Mesenchymal stem cell (in vitro differentiated cells and primary cell): ENCODE results near the gene CENPS.

Experiments
- DNase-seq: peaks from one replicate; pipeline ENCODE4 v3.0.0-alpha.2; 2013
- H2AFZ ChIP-seq: one replicate; pipeline ENCODE4 v1.6.1; 2013; ENCODE audit warnings: low read depth, mild to moderate bottlenecking, control low read depth, inconsistent platforms, low read length, moderate library complexity
- H2AK5ac ChIP-seq: 2 replicates; pipeline ENCODE4 v1.6.1; 2013; ENCODE audit warnings: low read length, moderate library complexity, mild to moderate bottlenecking, inconsistent platforms; ENCODE audit not compliant: severe bottlenecking
- H2BK120ac ChIP-seq: one replicate; pipeline ENCODE4 v1.6.1; 2013; ENCODE audit warnings: low read depth, mild to moderate bottlenecking, inconsistent platforms, low read length, moderate library complexity
- H2BK12ac ChIP-seq, 2 experiments: one replicate each; pipeline ENCODE4 v1.6.1; 2013; ENCODE audit warnings: inconsistent platforms in 2 of 2, low read length in 2 of 2, mild to moderate bottlenecking in 2 of 2, moderate library complexity in 2 of 2, control low read depth in 1 of 2
- H2BK15ac ChIP-seq: one replicate; pipeline ENCODE4 v1.6.1; 2013; ENCODE audit warnings: mild to moderate bottlenecking, low read depth, inconsistent platforms; ENCODE audit not compliant: poor library complexity, severe bottlenecking
- H2BK5ac ChIP-seq: 2 replicates; pipeline ENCODE4 v1.6.1; 2013; ENCODE audit warnings: low read depth, mild to moderate bottlenecking, low read length, control low read depth, inconsistent platforms; ENCODE audit not compliant: poor library complexity, severe bottlenecking
- H3K14ac ChIP-seq, 2 experiments: one replicate each; pipeline ENCODE4 v1.6.1; 2013; ENCODE audit warnings: inconsistent platforms in 2 of 2, low read length in 2 of 2, control low read depth in 1 of 2, mild to moderate bottlenecking in 1 of 2, moderate library complexity in 1 of 2
- H3K18ac ChIP-seq, 2 experiments: one replicate each; pipeline ENCODE4 v1.6.1; 2013; ENCODE audit warnings: inconsistent platforms in 2 of 2, low read length in 2 of 2, control low read depth in 1 of 2, low read depth in 1 of 2, mild to moderate bottlenecking in 1 of 2
- H3K23ac ChIP-seq, 2 experiments: one replicate each; pipeline ENCODE4 v1.6.1; 2013; ENCODE audit warnings: inconsistent platforms in 2 of 2, low read length in 2 of 2, mild to moderate bottlenecking in 2 of 2, moderate library complexity in 2 of 2, control low read depth in 1 of 2
- H3K27ac ChIP-seq: 2 replicates; pipeline ENCODE4 v1.5.1; 2013; ENCODE audit warnings: mild to moderate bottlenecking, moderate library complexity, low read length, control low read depth, inconsistent platforms; ENCODE audit not compliant: poor library complexity, severe bottlenecking
- H3K27me3 ChIP-seq, 2 experiments: 2 replicates each; pipeline versions ENCODE4 v1.6.1 to v1.7.0; 2013; ENCODE audit warnings: low read length in 2 of 2, mild to moderate bottlenecking in 2 of 2, moderate library complexity in 2 of 2, control low read depth in 1 of 2, inconsistent platforms in 1 of 2; ENCODE audit not compliant: control insufficient read depth in 1 of 2, insufficient read depth in 1 of 2
- H3K36me3 ChIP-seq, 2 experiments: 2 replicates each; pipeline versions ENCODE4 v1.6.1 to v1.7.0; 2013; ENCODE audit warnings: low read length in 2 of 2, control low read depth in 1 of 2, inconsistent platforms in 1 of 2, low read depth in 1 of 2, mild to moderate bottlenecking in 1 of 2; ENCODE audit not compliant: insufficient read depth in 2 of 2, control insufficient read depth in 1 of 2
- H3K4ac ChIP-seq, 2 experiments: one replicate each; pipeline ENCODE4 v1.6.1; 2013; ENCODE audit warnings: inconsistent platforms in 2 of 2, low read length in 2 of 2, mild to moderate bottlenecking in 2 of 2, moderate library complexity in 2 of 2, control low read depth in 1 of 2, low read depth in 1 of 2
- H3K4me1 ChIP-seq: 2 replicates; pipeline ENCODE4 v1.6.1; 2013; ENCODE audit warnings: low read depth, low read length, control low read depth; ENCODE audit not compliant: control insufficient read depth, insufficient read depth
- H3K4me2 ChIP-seq: 2 replicates; pipeline ENCODE4 v1.6.1; 2013; ENCODE audit warnings: low read length, mild to moderate bottlenecking, inconsistent platforms; ENCODE audit not compliant: poor library complexity, severe bottlenecking
- H3K4me3 ChIP-seq, 2 experiments: 2 replicates each; pipeline versions ENCODE4 v1.5.1 to v1.7.0; 2013; ENCODE audit warnings: low read length in 2 of 2, mild to moderate bottlenecking in 2 of 2, control low read depth in 1 of 2, low read depth in 1 of 2; ENCODE audit not compliant: insufficient read depth in 1 of 2
- H3K79me1 ChIP-seq: replicated peaks from 2 replicates; pipeline ENCODE4 v1.6.1; 2013; ENCODE audit warnings: mild to moderate bottlenecking, control low read depth, low read length, inconsistent platforms; ENCODE audit not compliant: poor library complexity, severe bottlenecking
- H3K9ac ChIP-seq: 2 replicates; pipeline ENCODE4 v1.7.0; 2013; ENCODE audit warnings: mild to moderate bottlenecking, low read length, moderate library complexity
- H3K9me3 ChIP-seq: 2 replicates; pipeline ENCODE4 v1.7.0; 2013; ENCODE audit warnings: mild to moderate bottlenecking, low read length; ENCODE audit not compliant: control insufficient read depth
- H4K8ac ChIP-seq: one replicate; pipeline ENCODE4 v1.6.1; 2013; ENCODE audit warnings: inconsistent platforms, mild to moderate bottlenecking, low read length, moderate library complexity
- H4K91ac ChIP-seq: one replicate; pipeline ENCODE4 v1.6.1; 2013; ENCODE audit warnings: mild to moderate bottlenecking, low read length, inconsistent platforms
- WGBS: methylation state at CpG from one replicate; pipeline ENCODE4 v1.1.7; 2013; ENCODE audit warnings: mixed read lengths; 5-methylcytosine and 5-hydroxymethylcytosine counted together

CENPS gene

GRCh38 chr1:10399444-10399941 is 30.7 kb upstream of the CENPS start:
- H2BK12ac ChIP-seq, result no peak overlapping the region
- peak overlapping the region in 1 of 2 experiments; percentile 94 for H3K18ac ChIP-seq
- no peaks in the 10 kb centered on the region for H3K27me3 ChIP-seq
- H2BK120ac ChIP-seq, result no peak overlapping the region
- H3K9ac ChIP-seq, result peak overlapping the region; percentile 95
- H3K4me3 ChIP-seq, result peak overlapping the region; percentile 89 to 91
- peak overlapping the region; percentile 66 to 96 for H3K4ac ChIP-seq
- DNase-seq, result peak; percentile 65
- H3K36me3 ChIP-seq, result peaks cover 11 to 32% of the 10 kb centered on the region in 2 experiments
- H3K23ac ChIP-seq, result peak overlapping the region in 1 of 2 experiments; percentile 77
- peak overlapping the region; percentile 15 for H3K27ac ChIP-seq
- peaks cover 7% of the 10 kb centered on the region for H3K79me1 ChIP-seq
- H3K14ac ChIP-seq, result peak overlapping the region in 1 of 2 experiments; percentile 96
- under 1% methylated on average over 42 of the region's 42 CpGs for WGBS
- H2AK5ac ChIP-seq, result no peak overlapping the region
- H3K4me1 ChIP-seq, result peaks cover 7% of the 10 kb centered on the region
- peak overlapping the region; percentile 52 for H2AFZ ChIP-seq
- H4K91ac ChIP-seq, result no peak overlapping the region
- H4K8ac ChIP-seq, result peak overlapping the region; percentile 82
- H2BK15ac ChIP-seq, result no peak overlapping the region
- H2BK5ac ChIP-seq, result no peak overlapping the region
- H3K4me2 ChIP-seq, result peak overlapping the region; percentile 83
- peaks cover under 1% of the 10 kb centered on the region for H3K9me3 ChIP-seq

GRCh38 chr1:10400013-10400412 is 30.2 kb upstream of the CENPS start:
- Histone ChIP-seq H3K36me3 (peaks cover 16 to 37% of the 10 kb centered on the region in 2 experiments), H3K9ac (peak overlapping the region; percentile 95), H3K18ac (no peak overlapping the region), H2BK5ac (no peak overlapping the region), H4K91ac (no peak overlapping the region), H3K4ac (no peak overlapping the region), H3K4me2 (peak overlapping the region; percentile 83), H3K79me1 (peaks cover 10% of the 10 kb centered on the region), H3K14ac (no peak overlapping the region), H3K23ac (no peak overlapping the region), H4K8ac (no peak overlapping the region), H3K27ac (no peak overlapping the region), H2AK5ac (no peak overlapping the region), H3K4me1 (peaks cover 7% of the 10 kb centered on the region), H2BK120ac (no peak overlapping the region), H2AFZ (no peak overlapping the region), H2BK12ac (no peak overlapping the region), H3K4me3 (peak overlapping the region; percentile 2 to 89), H3K27me3 (no peaks in the 10 kb centered on the region), H2BK15ac (no peak overlapping the region), H3K9me3 (no peaks in the 10 kb centered on the region)
- WGBS, result 41% methylated on average over 8 of the region's 8 CpGs
- DNase-seq, result no peak

GRCh38 chr1:10401281-10401680 is 29.0 kb upstream of the CENPS start:
- H2BK5ac ChIP-seq, result no peak overlapping the region
- DNase-seq, result peak; percentile 59

GRCh38 chr1:10402729-10403274 is 27.4 kb upstream of the CENPS start:
- H3K27ac ChIP-seq, result peak overlapping the region; percentile 12
- 63% methylated on average over 8 of the region's 9 CpGs for WGBS

More at GRCh38 chr1:10401281-10401680, 29.0 kb upstream of the CENPS start:
- Histone ChIP-seq H3K4me3 (peak overlapping the region in 1 of 2 experiments; percentile 89), H2BK12ac (no peak overlapping the region), H2AFZ (no peak overlapping the region), H3K23ac (no peak overlapping the region), H3K4me2 (no peak overlapping the region), H3K14ac (no peak overlapping the region), H3K4me1 (peaks cover 7% of the 10 kb centered on the region), H3K27ac (no peak overlapping the region), H3K9ac (peak overlapping the region; percentile 95), H3K79me1 (peaks cover 16% of the 10 kb centered on the region), H2BK120ac (no peak overlapping the region), H3K4ac (no peak overlapping the region), H3K27me3 (no peaks in the 10 kb centered on the region), H2AK5ac (no peak overlapping the region), H3K9me3 (no peaks in the 10 kb centered on the region), H4K8ac (no peak overlapping the region), H2BK15ac (no peak overlapping the region), H4K91ac (no peak overlapping the region), H3K18ac (no peak overlapping the region), H3K36me3 (peaks cover 27 to 50% of the 10 kb centered on the region in 2 experiments)
- WGBS, result 38% methylated on average over 1 of the region's 1 CpG

More at GRCh38 chr1:10402729-10403274, 27.4 kb upstream of the CENPS start:
- H3K9me3 ChIP-seq, result no peaks in the 10 kb centered on the region
- peak; percentile 59 for DNase-seq
- H3K4me2 ChIP-seq, result no peak overlapping the region
- peaks cover 7% of the 10 kb centered on the region for H3K4me1 ChIP-seq
- no peak overlapping the region for H2BK120ac ChIP-seq
- no peak overlapping the region for H2BK15ac ChIP-seq
- no peak overlapping the region for H3K23ac ChIP-seq
- H3K9ac ChIP-seq, result no peak overlapping the region
- H4K8ac ChIP-seq, result no peak overlapping the region
- H2AK5ac ChIP-seq, result no peak overlapping the region
- H4K91ac ChIP-seq, result no peak overlapping the region
- H3K4ac ChIP-seq, result no peak overlapping the region
- no peak overlapping the region for H3K4me3 ChIP-seq
- H2BK5ac ChIP-seq, result no peak overlapping the region
- H3K79me1 ChIP-seq, result peaks cover 20% of the 10 kb centered on the region
- peaks cover 41 to 65% of the 10 kb centered on the region in 2 experiments for H3K36me3 ChIP-seq
- H2AFZ ChIP-seq, result no peak overlapping the region
- H3K27me3 ChIP-seq, result no peaks in the 10 kb centered on the region
- no peak overlapping the region for H3K18ac ChIP-seq
- H2BK12ac ChIP-seq, result no peak overlapping the region
- H3K14ac ChIP-seq, result no peak overlapping the region
